GM10266 (cell line): ENCODE measurements around the gene SEC22C.

Source experiments
- DNase-seq: peaks from one replicate; pipeline ENCODE4 v3.0.0; 2012; ENCODE audit errors: extremely low spot score
- TF ChIP-seq, protein P1 (sequence below): IDR thresholded peaks from 2 replicates; pipeline ENCODE4 v1.5.1; 2012; ENCODE audit warnings: mild to moderate bottlenecking, low read depth; ENCODE audit not compliant: control insufficient read depth, insufficient read depth; ENCODE audit errors: missing control alignments

SEC22C gene

DNA sequence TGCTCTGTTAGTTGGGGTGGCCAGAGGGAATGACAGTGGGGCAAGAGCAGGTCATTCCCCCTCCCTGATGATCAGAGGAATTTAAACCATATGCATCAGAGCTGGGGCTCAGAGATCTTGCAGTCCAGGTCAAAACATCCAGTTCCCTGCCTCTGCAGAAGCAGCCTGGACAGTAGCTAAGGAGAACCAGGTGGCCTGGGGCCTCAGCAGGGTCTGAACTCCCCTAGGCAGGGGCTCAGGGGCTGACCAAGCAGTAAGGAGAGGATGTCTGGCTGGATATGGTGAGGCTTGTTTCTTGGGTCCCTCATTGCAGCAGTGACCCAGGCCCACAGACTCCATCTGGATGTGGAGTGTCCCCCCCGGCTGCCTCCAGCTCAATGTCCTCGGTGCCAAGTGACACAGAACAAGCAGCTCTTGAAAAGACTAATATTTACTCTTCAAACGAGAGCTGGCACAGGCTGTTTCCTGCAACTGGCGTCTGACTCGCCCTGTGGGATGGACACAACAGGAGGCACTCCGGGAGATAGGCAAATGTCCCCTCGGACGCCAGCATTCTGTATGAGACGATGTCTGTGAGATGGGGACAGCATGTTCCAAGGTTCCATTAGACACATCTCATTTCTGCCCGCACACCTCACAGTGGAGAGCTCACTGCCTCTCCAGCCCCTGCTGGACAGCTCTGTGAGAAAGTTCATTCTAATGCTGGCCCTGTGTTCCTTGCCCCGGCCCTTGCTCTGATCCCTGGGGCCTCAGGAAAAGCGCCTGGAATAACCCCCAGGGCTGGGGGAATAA is 37.1 kb downstream of the SEC22C start:
- TF ChIP-seq, protein P1, sequence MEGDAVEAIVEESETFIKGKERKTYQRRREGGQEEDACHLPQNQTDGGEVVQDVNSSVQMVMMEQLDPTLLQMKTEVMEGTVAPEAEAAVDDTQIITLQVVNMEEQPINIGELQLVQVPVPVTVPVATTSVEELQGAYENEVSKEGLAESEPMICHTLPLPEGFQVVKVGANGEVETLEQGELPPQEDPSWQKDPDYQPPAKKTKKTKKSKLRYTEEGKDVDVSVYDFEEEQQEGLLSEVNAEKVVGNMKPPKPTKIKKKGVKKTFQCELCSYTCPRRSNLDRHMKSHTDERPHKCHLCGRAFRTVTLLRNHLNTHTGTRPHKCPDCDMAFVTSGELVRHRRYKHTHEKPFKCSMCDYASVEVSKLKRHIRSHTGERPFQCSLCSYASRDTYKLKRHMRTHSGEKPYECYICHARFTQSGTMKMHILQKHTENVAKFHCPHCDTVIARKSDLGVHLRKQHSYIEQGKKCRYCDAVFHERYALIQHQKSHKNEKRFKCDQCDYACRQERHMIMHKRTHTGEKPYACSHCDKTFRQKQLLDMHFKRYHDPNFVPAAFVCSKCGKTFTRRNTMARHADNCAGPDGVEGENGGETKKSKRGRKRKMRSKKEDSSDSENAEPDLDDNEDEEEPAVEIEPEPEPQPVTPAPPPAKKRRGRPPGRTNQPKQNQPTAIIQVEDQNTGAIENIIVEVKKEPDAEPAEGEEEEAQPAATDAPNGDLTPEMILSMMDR = no peak
- no peak for DNase-seq

DNA sequence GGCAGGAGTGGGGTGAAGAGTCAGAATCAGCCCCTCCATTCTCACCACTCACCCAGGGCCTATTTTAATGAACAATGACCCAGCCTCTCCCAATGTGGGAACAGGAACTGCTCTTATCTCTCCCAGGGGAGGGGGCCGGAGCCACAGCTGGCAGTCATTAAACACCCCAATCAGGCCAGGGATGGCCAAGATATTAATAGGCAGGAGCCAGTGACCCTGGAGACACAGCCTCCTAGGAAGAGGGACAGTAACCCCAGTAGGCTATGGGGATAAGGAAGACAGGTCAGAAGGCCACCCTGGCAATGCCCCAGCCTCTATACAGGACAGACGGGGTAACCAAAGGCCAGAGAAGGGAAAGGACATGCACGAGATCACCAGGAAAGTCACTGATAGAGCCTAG is 40.7 kb downstream of the SEC22C start:
- no peak for DNase-seq

DNA sequence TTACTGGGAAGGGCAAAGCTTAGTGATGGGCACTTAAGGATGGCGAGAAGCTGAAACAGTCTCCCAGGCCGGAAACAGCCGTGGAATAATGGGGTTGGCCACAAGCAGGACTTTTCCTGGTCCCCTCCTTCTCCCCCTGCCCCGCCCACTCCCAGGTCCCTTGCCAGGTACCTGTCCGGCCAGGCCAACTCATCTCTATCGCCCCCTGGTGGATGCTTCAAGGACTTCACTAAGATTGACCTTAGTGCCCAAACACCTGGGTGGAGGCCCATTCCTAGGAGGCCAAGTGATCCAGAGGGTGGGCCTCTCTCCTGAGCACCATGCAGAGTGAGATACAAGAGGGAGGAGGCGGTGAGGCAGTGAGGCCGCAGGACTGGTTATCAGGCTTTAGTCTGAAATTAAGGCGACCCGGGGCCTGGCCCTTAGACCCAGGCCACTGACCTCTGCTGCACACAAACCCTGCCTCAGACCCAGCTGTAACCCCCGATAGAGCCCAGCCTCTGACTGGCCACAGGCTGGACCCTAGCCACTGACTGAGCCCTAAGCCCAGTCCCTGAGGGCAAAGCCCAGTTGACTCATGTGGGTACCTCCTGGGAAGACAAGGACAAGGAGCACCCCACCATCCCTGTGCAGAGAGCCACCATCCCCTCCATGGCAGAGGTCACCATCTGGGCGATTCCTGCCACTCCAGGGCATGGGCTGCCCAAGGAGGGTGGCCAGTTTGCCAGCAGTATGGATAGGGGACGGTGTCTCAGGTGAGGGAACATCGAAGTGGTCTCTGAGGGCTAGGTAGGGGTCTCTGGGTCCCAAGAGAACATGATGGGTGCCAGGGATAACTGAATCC is 41.7 kb downstream of the SEC22C start:
- TF ChIP-seq, protein P1 = peak; percentile 73
- peak; percentile 80 for DNase-seq

More for the DNA sequence above, 40.7 kb downstream of the SEC22C start:
- TF ChIP-seq, protein P1 = no peak

DNA sequence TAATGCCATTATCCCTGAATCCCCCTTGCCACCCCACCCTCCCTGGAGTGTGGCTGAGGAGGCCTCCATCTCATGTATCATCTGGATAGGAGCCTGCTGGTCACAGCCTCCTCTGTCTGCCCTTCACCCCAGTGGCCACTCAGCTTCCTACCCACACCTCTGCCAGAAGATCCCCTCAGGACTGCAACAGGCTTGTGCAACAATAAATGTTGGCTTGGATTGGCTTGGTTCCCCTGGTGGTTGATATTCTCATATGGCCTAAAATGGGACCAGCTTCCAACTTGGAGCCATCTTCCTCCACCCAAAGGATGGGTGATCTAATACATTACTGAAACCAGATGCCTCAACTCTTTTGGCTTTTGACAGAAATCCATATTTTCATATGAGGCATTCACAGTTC is 44.4 kb downstream of the SEC22C start:
- TF ChIP-seq, protein P1 = no peak
- DNase-seq = no peak

DNA sequence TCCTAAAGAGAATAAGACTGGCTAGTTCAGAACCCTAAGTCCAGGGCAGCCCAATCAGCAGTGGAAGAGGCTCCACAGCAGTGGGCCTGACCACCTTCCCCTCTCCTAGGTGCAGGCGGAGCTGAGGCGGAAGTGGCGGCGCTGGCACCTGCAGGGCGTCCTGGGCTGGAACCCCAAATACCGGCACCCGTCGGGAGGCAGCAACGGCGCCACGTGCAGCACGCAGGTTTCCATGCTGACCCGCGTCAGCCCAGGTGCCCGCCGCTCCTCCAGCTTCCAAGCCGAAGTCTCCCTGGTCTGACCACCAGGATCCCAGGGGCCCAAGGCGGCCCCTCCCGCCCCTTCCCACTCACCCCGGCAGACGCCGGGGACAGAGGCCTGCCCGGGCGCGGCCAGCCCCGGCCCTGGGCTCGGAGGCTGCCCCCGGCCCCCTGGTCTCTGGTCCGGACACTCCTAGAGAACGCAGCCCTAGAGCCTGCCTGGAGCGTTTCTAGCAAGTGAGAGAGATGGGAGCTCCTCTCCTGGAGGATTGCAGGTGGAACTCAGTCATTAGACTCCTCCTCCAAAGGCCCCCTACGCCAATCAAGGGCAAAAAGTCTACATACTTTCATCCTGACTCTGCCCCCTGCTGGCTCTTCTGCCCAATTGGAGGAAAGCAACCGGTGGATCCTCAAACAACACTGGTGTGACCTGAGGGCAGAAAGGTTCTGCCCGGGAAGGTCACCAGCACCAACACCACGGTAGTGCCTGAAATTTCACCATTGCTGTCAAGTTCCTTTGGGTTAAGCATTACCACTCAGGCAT is 45.6 kb downstream of the SEC22C start:
- DNase-seq = peak; percentile 73
- TF ChIP-seq, protein P1 = peak; percentile 48

DNA sequence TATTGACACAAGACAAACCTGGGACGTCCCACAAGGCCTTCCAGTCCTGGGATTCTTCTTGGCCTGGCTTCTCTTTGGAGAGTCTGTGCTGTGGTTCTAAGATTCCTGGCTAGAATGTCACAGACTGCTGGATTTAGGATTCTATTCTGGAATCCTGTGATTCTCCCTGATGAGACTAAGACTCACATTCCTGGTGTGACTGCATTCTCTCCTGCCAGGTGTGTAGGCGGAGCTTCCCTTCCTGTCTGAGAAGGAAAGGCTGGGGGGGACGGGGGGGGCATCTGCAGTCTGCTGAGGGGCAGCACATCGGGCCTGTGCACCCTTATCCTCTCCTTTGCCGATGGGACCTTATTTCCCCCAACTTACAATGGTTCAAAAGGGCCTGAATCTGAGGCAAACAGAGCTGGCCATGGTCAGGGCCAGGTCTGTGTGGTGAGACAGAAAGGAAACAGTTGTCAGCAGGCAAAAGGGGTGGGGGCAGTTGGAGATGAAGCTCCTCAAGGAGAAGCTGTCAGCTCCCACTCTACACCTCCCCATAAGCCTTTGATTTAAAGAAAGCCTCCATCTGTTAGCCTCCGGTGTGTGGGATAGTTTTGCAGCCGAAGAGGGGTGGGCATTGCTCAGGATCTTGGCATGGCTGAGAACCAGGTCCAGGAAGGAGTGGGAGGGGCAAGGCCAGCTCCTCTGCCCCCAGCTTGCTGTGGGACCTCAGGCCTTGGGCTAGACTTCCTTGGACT is 48.4 kb downstream of the SEC22C start:
- TF ChIP-seq, protein P1 = no peak
- DNase-seq = no peak
